Measurements from ENCODE around the gene OOSP2.

The OOSP2 gene

DNA sequence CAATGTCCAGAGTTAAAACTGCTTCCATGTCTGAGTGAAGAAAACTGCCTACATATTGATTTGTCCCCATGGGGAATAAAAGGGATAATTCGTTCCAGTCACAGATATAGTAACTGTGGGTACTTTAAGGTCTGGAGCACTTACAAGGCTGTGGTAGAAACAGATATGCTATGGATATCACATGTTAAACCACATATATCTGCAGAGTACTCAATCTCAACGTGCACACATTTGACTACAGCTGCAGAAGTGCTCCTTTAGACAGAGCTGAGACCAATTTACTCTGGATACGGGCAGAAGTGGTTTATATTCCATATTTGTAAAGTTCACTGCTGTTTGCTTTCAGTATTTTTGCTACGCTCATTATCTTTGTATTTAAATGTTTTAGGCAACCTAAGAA lies 38.5 kb downstream of the OOSP2 start:
- Histone ChIP-seq H3K27me3 (ENCODE audit: insufficient read depth, insufficient read length) (no peaks in the 10 kb centered on the region), H3K4me1 (ENCODE audit: insufficient read depth, insufficient read length) (no peaks in the 10 kb centered on the region), H3K36me3 (ENCODE audit: insufficient read depth, insufficient read length, low read length) (no peaks in the 10 kb centered on the region), H3K9me3 (ENCODE audit: insufficient read depth, low read length) (no peaks in the 10 kb centered on the region), H3K9ac (ENCODE audit: insufficient read length, low read depth) (no peak overlapping the region), H3K4me3 (ENCODE audit: insufficient read length, low read depth) (no peak overlapping the region)
- TF ChIP-seq ZNF274 (IDR thresholded peaks at IDR 0.05; ENCODE audit: low read depth, low read length) (no peak), YY1 (IDR thresholded peaks at IDR 0.05; ENCODE audit: insufficient read depth, insufficient read length) (no peak), SUZ12 (IDR thresholded peaks at IDR 0.05; ENCODE audit: extremely low read depth, insufficient read depth, insufficient read length) (no peak)
- DNase-seq (ENCODE audit: low read depth, low spot score), result no peak

DNA sequence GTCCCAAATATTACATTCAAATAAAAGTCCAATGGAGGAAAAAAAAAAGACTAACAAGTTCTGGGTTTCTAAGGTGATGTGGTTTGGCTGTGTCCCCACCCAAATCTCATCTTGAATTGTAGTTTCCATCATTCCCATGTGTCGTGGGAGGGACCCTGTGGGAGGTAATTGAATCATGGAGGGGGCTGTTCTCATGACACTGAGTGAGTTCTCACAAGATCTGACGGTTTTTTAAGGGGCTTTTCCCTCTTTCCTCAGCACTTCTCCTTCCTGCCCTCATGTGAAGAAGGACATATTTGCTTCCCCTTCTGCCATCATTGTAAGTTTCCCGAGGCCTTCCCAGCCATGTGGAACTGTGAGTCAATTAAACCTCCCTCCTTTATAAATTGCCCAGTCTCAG lies 40.3 kb downstream of the OOSP2 start:
- H3K9me3 ChIP-seq (ENCODE audit: insufficient read depth, low read length), result no peaks in the 10 kb centered on the region
- no peak overlapping the region for H3K9ac ChIP-seq (ENCODE audit: insufficient read length, low read depth)
- no peaks in the 10 kb centered on the region for H3K27me3 ChIP-seq (ENCODE audit: insufficient read depth, insufficient read length)
- H3K4me1 ChIP-seq (ENCODE audit: insufficient read depth, insufficient read length), result no peaks in the 10 kb centered on the region
- no peak for DNase-seq (ENCODE audit: low read depth, low spot score)
- no peak for TF ChIP-seq SUZ12 (IDR thresholded peaks at IDR 0.05; ENCODE audit: extremely low read depth, insufficient read depth, insufficient read length)
- TF ChIP-seq ZNF274 (IDR thresholded peaks at IDR 0.05; ENCODE audit: low read depth, low read length), result no peak
- TF ChIP-seq YY1 (IDR thresholded peaks at IDR 0.05; ENCODE audit: insufficient read depth, insufficient read length), result no peak
- H3K36me3 ChIP-seq (ENCODE audit: insufficient read depth, insufficient read length, low read length), result no peaks in the 10 kb centered on the region
- H3K4me3 ChIP-seq (ENCODE audit: insufficient read length, low read depth), result no peak overlapping the region

DNA sequence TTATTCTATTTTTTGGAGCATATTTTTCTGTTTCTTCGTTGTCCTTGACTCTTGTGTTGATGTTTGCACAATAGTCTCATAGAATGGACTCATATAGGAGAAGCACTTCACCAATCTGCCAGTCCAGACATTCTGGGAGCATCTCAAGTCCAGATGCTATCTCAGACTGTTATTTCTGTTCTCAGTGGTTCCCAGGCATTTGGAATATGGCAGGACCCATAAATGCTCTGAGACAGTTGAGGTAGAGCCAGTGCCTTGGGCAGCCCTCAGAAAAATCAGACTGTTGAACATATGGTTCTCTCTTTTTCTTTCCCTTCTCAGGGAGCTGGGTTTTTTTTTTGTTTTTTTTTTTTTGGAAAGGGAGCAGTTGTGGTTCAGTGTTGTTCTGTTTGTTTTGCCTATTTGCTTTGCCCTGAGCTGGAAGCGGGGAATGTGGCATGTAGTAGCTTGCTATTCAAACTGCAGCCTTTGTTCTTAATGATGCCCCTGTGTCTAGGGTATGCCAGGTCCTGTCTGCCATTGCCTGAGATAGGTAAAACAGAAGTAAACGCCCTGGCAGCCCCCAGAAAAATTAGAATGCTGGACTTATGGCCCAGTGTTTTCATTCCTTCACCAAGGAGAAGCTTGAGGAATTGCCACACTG lies 44.5 kb downstream of the OOSP2 start:
- no peak for DNase-seq (ENCODE audit: low read depth, low spot score)
- H3K4me3 ChIP-seq (ENCODE audit: insufficient read length, low read depth), result no peak overlapping the region
- no peaks in the 10 kb centered on the region for H3K9me3 ChIP-seq (ENCODE audit: insufficient read depth, low read length)
- TF ChIP-seq ZNF274 (IDR thresholded peaks at IDR 0.05; ENCODE audit: low read depth, low read length) (no peak), YY1 (IDR thresholded peaks at IDR 0.05; ENCODE audit: insufficient read depth, insufficient read length) (no peak), SUZ12 (IDR thresholded peaks at IDR 0.05; ENCODE audit: extremely low read depth, insufficient read depth, insufficient read length) (no peak)
- no peaks in the 10 kb centered on the region for H3K27me3 ChIP-seq (ENCODE audit: insufficient read depth, insufficient read length)
- H3K36me3 ChIP-seq (ENCODE audit: insufficient read depth, insufficient read length, low read length), result no peaks in the 10 kb centered on the region
- no peak overlapping the region for H3K9ac ChIP-seq (ENCODE audit: insufficient read length, low read depth)
- H3K4me1 ChIP-seq (ENCODE audit: insufficient read depth, insufficient read length), result no peaks in the 10 kb centered on the region

DNA sequence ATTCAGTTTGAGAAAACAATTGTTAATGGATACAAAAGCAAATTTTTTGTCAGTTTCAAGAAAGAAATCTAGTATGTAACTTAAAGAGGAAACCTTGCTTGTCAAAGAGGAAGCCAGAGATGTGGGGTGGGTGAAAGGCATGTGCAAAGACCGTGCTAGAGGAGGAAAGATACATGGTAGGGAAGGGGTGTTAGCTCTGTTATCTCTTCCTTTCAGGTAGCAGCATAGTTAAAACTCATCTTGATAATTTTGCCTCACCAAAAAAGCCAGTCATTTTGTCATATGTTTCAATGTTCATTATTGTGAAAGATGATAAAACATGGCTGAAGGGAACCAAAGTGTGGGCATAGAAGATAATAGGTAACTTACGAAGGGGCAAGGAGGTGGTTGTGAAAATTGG lies 45.7 kb downstream of the OOSP2 start:
- H3K27me3 ChIP-seq (ENCODE audit: insufficient read depth, insufficient read length), result no peaks in the 10 kb centered on the region
- no peak for TF ChIP-seq SUZ12 (IDR thresholded peaks at IDR 0.05; ENCODE audit: extremely low read depth, insufficient read depth, insufficient read length)
- TF ChIP-seq ZNF274 (IDR thresholded peaks at IDR 0.05; ENCODE audit: low read depth, low read length), result no peak
- DNase-seq (ENCODE audit: low read depth, low spot score), result no peak
- H3K9me3 ChIP-seq (ENCODE audit: insufficient read depth, low read length), result no peaks in the 10 kb centered on the region
- H3K9ac ChIP-seq (ENCODE audit: insufficient read length, low read depth), result no peak overlapping the region
- no peaks in the 10 kb centered on the region for H3K36me3 ChIP-seq (ENCODE audit: insufficient read depth, insufficient read length, low read length)
- H3K4me1 ChIP-seq (ENCODE audit: insufficient read depth, insufficient read length), result no peaks in the 10 kb centered on the region
- no peak overlapping the region for H3K4me3 ChIP-seq (ENCODE audit: insufficient read length, low read depth)

DNA sequence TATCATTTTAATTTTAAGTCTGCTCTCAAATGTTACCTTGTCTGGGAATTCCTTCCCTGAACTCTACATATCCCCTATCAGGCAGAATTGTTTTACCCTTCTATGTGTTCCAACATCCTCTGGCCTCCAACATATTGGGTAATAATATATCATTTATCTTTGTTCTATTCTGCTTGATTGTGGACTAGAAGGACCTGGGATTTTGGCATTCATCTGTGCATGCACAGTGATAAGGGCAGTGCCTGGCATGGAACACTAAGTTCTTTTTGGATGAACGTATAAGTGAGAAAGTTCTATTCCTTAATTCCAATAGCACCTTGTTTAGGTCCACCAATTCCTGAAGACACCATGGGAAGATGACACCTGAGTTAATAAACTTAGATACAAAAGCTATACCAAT lies 47.0 kb downstream of the OOSP2 start:
- H3K9ac ChIP-seq (ENCODE audit: insufficient read length, low read depth), result no peak overlapping the region
- no peaks in the 10 kb centered on the region for H3K36me3 ChIP-seq (ENCODE audit: insufficient read depth, insufficient read length, low read length)
- no peaks in the 10 kb centered on the region for H3K27me3 ChIP-seq (ENCODE audit: insufficient read depth, insufficient read length)
- no peaks in the 10 kb centered on the region for H3K9me3 ChIP-seq (ENCODE audit: insufficient read depth, low read length)
- H3K4me1 ChIP-seq (ENCODE audit: insufficient read depth, insufficient read length), result no peaks in the 10 kb centered on the region
- no peak overlapping the region for H3K4me3 ChIP-seq (ENCODE audit: insufficient read length, low read depth)
- DNase-seq (ENCODE audit: low read depth, low spot score), result no peak
- TF ChIP-seq SUZ12 (IDR thresholded peaks at IDR 0.05; ENCODE audit: extremely low read depth, insufficient read depth, insufficient read length) (no peak), ZNF274 (IDR thresholded peaks at IDR 0.05; ENCODE audit: low read depth, low read length) (no peak), YY1 (IDR thresholded peaks at IDR 0.05; ENCODE audit: insufficient read depth, insufficient read length) (no peak)

DNA sequence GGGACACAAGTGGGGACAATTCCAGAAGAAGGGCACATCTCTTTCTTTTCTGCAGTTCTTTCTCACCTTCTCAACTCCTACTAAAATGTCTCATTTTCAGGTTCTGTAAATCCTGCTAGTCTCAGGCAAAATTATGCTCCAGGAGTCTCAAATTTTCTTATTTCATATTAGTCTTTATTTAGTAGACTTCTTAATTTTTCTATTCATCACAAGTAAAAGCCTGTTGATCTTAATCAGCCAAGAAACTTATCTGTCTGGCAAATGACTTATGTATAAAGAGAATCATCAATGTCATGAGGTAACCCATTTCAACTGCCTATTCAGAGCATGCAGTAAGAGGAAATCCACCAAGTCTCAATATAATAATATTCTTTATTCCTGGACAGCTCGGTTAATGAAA lies 48.2 kb downstream of the OOSP2 start, which contains the start of gene MS4A2:
Gene MS4A2 (plus strand): TSS at position 301 of the 400 bp plus-strand sequence. CDS start 102 bp downstream, outside the sequence.
- no peaks in the 10 kb centered on the region for H3K9me3 ChIP-seq (ENCODE audit: insufficient read depth, low read length)
- DNase-seq (ENCODE audit: low read depth, low spot score), result no peak
- no peaks in the 10 kb centered on the region for H3K4me1 ChIP-seq (ENCODE audit: insufficient read depth, insufficient read length)
- no peak for TF ChIP-seq ZNF274 (IDR thresholded peaks at IDR 0.05; ENCODE audit: low read depth, low read length)
- no peak for TF ChIP-seq YY1 (IDR thresholded peaks at IDR 0.05; ENCODE audit: insufficient read depth, insufficient read length)
- no peak for TF ChIP-seq SUZ12 (IDR thresholded peaks at IDR 0.05; ENCODE audit: extremely low read depth, insufficient read depth, insufficient read length)
- H3K9ac ChIP-seq (ENCODE audit: insufficient read length, low read depth), result no peak within 1 kb of the TSS
- H3K36me3 ChIP-seq (ENCODE audit: insufficient read depth, insufficient read length, low read length), result no peaks in the 10 kb centered on the region
- H3K27me3 ChIP-seq (ENCODE audit: insufficient read depth, insufficient read length), result no peaks in the 10 kb centered on the region
- no peak within 1 kb of the TSS for H3K4me3 ChIP-seq (ENCODE audit: insufficient read length, low read depth)

DNA sequence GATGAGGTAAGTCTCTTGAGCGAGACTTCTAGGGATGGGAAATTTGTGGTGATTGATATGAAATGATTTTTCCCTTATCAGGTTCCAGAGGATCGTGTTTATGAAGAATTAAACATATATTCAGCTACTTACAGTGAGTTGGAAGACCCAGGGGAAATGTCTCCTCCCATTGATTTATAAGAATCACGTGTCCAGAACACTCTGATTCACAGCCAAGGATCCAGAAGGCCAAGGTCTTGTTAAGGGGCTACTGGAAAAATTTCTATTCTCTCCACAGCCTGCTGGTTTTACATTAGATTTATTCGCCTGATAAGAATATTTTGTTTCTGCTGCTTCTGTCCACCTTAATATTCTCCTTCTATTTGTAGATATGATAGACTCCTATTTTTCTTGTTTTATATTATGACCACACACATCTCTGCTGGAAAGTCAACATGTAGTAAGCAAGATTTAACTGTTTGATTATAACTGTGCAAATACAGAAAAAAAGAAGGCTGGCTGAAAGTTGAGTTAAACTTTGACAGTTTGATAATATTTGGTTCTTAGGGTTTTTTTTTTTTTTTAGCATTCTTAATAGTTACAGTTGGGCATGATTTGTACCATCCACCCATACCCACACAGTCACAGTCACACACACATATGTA lies 55.4 kb downstream of the OOSP2 start:
- Histone ChIP-seq H3K36me3 (ENCODE audit: insufficient read depth, insufficient read length, low read length) (no peaks in the 10 kb centered on the region), H3K27me3 (ENCODE audit: insufficient read depth, insufficient read length) (no peaks in the 10 kb centered on the region), H3K4me1 (ENCODE audit: insufficient read depth, insufficient read length) (no peaks in the 10 kb centered on the region), H3K4me3 (ENCODE audit: insufficient read length, low read depth) (no peak overlapping the region), H3K9ac (ENCODE audit: insufficient read length, low read depth) (no peak overlapping the region), H3K9me3 (ENCODE audit: insufficient read depth, low read length) (no peaks in the 10 kb centered on the region)
- TF ChIP-seq YY1 (IDR thresholded peaks at IDR 0.05; ENCODE audit: insufficient read depth, insufficient read length) (no peak), SUZ12 (IDR thresholded peaks at IDR 0.05; ENCODE audit: extremely low read depth, insufficient read depth, insufficient read length) (no peak)
- DNase-seq (ENCODE audit: low read depth, low spot score), result no peak
